HG02938 (cell line): ENCODE data around the gene ORC5.
"Not testable (repeated sequence)": the region's sequence is repeated elsewhere in the genome, so short reads cannot be mapped to it uniquely, and the experiment has no call there.

ENCODE experiments used
- ATAC-seq: cut with Tn5 transposase; IDR thresholded peaks from one replicate; pipeline ENCODE4 v1.9.1; 2021; ENCODE audit warnings: mild to moderate bottlenecking, moderate library complexity; ENCODE audit not compliant: unreplicated experiment

Gene ORC5

DNA sequence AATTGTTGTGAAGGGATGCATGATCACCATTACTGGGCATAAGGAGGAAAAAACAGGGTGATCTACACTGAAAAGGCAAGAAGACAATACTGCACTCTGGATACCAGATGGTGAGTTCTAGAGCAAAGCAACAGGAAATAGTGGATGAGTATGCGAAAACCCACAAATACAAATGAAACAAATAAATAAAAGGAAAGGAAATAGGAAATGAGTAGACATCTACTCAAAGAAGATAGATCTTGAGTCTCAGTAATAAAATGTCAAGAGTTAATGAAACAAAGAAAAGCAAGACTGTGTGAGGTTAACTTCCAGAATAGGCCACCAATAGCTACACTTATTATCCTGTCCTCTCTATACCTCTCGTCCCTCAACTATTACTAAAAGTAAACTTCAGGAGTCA is 11.7 kb downstream of the ORC5 start:
- ATAC-seq = no peak

GRCh38 chr7:104192434-104192833 is 15.4 kb downstream of the ORC5 start:
- no peak for ATAC-seq

- no peak for ATAC-seq
Measured at GRCh38 chr7:104185346-104185745, 22.5 kb downstream of the ORC5 start.

DNA sequence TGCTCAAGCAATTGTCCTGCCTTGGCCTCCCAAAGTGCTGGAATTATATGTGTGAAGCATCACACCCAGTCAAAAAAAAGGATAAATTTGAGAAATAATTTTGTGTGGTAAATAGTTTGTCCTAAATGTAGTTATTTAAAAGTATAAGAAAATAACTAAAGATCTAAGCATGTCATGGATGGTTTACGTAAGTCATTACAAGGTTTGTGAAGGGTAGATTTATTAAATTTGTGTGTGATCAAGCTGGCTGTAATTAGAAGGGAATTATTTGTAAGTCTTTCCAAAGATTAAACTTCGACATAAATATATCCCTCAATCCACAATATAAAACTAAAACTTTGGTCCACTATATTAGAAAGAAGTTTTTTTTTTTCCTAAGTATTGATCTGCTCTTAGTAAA is 28.6 kb downstream of the ORC5 start:
- ATAC-seq = no peak

GRCh38 chr7:104177565-104178083 is 30.2 kb downstream of the ORC5 start:
- ATAC-seq = not testable (repeated sequence)

DNA sequence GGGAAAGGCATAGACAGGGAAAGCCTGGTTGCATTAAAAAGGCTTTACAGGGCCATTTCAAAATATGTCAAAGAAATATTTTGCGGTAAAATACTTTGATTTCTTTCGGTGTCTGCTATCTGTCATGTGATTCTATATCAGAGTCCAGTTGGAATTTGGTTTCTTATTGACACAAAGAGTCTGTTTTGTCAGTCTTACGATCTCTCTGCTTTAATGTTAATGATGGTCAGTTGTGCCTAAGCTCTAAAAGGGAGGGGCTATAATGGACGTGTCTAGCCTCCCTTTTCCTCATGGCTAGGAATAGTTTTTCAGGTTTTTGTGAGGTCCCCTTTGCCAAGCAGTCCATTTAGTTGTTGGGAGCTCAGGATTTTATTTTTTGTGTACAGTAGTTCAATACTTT is 31.5 kb downstream of the ORC5 start:
- ATAC-seq = no peak

DNA sequence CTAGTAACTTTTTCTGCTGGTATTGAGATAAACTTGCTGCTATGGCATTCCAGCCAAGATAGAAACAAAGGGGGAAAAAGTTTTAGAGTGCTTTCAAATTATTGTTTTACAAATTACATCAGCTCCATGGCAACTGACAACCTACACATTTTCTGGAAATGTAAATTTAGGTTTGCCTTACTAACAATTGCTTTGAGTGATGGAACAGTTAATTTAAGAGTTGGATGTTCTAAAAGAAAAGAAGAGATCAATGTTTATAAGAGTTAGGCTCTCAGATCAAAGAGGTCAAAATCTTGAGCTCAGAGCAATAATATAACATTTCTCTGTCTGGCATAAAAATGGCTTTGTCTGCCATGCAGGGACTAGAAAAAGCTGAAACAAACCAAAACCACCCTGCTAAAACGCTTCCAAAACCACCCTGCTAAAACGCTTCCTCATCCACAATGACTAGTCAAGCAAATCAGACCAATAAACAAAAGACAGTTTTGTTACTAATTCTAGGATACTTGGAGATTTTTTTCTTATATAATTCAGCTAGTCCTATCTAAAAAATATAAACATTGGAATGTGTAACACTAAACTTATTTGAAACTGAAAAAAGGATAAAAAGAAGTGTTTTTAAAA is 32.3 kb downstream of the ORC5 start:
- ATAC-seq = no peak

DNA sequence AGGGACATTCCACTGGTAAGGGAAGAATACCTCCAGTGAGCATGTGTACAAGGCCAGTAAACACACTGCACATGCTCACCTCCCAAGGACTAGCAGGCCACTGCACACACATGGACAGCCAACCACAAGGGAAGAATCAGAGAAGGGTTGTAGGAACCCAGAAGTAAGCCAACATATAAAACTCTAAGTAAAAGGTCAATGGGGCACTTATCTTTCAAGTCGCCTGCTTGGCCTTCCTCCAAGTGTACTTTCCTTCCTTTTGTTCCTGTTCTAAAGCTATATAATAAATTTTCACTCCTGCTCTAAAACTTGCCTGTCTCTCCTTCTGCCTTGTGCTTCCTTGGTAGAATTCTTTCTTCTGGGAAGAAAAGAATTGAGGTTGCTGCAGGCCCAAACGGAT is 33.0 kb downstream of the ORC5 start:
- no peak for ATAC-seq

DNA sequence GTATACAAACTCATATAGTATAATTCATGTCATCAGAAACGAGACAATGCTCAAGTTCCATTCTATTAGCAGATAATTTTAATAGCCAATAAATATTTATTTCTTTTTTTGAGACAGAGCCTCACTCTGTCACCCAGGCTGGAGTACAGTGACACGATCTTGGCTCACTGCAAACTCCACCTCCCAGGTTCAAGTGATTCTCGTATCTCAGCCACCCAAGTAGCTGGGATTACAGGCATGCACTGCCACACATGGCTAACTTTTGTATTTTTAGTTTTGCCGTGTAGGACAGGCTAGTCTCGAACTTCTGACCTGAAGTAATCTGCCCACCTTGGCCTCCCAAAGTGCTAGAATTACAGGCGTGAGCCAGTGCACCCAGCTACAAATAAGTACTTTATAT is 45.7 kb downstream of the ORC5 start:
- no peak for ATAC-seq

DNA sequence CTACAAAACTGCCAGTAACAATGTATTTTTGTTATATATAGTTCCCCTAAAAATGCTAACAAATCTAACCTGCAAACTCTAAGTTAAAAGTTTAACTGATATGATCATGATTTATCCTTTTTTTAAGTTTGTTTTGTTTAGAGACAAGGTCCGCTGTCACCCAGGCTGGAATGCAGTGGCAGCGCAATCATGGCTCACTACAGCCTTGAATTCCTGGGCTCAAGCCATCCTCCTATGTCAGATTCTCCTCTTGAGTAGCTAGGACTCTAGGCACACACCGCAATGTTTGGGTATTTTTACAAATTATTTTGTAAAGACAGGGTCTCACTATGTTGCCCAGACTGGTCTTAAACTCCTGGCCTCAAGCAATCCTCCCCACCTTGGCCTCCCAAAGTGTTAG is 46.6 kb downstream of the ORC5 start:
- no peak for ATAC-seq

GRCh38 chr7:104160375-104160774 is 47.4 kb downstream of the ORC5 start:
- ATAC-seq = no peak

DNA sequence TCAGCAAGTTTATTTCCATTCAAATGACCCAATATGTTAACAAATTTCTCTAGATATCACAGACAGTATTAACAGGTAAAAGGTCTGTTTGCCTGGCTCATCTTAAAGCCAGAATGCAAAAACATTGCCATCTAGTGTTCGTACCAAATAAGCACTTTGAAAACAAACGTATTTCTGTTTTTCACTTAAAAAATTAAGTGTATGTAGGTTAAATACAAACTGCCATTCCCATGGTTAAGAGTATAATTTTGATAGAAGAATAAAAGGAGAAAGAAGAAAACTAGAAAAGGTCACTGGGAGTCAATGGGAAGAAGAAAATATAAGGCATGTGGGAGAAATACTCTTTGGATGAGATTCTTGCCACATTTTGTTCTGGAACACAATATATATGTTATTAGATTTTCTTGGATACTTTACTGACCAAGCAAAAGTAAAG is 51.0 kb downstream of the ORC5 start:
- ATAC-seq = peak; percentile 45

- ATAC-seq = no peak
Measured at GRCh38 chr7:104153287-104153686, 54.5 kb downstream of the ORC5 start.

DNA sequence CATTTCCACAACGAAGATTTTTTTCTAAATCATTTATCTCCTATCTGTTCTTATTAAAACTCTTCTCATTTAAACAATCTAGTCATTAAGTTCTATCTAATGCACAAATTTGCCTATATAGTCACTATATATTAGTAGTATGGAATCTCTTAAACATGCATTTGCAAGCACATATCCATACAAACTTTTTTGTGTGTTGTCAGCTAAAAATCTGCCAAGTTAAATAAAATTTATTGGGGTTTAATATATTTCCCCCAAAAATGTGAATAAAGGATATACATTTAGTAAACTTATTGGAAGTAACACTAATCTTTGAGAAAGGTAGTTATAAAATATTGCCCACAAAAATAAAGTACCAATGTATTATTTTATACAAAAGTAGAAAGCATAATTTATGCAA is 55.3 kb downstream of the ORC5 start:
- ATAC-seq = no peak

- ATAC-seq = no peak
Measured at GRCh38 chr7:104150470-104150869, 57.3 kb downstream of the ORC5 start.

DNA sequence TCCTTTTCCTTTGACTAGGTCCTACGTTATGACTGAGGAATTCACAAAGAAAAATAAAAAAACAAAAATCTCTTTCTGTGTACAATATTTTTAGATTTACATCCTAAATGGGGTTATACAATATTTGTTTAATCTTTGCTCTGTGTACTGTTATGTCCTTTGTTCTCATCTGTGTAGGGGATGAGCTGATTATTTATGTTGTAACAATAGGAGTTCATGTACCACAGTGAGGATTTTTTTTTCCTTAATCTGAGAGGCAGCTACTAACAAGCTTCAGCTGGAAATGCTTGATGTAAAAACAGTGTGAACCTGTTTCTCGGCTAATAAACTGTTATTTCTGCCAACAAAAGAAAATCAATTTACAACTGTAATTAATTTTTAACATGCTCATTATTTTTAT is 58.0 kb downstream of the ORC5 start:
- ATAC-seq = no peak

DNA sequence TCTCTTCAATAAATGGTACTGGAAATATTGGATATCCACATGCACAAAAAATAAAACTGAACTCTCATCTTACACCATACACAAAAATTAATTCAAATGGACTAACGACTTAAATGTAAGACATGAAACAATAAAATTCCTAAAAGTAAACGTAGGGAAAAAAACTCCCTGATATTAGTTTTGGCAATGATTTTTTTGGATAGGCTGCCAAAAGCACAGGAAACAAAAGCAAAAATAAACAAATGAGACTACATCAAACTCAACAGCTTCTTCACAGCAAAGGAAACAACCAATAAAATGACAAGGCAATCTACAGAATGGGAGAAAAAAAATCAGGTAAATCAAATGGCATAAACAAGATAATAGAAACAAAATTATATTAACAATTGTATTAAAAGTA is 65.7 kb downstream of the ORC5 start:
- ATAC-seq = no peak

- ATAC-seq = no peak
Measured at GRCh38 chr7:104137971-104138370, 69.8 kb downstream of the ORC5 start.

GRCh38 chr7:104137511-104137910 is 70.3 kb downstream of the ORC5 start:
- ATAC-seq = no peak

DNA sequence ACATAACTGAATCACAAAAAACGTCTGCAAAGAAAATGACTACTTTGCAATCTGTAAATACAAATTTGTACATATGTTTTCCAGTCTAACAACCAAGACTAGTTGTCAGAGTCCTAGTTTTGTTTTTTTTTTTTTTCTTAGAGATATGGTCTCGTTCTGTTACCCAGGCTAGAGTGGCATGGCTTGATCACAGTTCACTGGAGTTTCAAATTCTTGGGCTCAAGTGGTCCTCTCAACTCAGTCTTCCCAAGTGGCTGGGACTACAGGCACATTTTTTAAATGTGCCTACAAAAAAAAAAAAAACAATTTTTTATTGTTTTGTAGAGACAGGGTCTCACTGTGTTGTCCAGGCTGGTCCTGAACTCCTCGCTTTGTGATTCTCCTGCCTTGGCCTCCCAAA is 70.8 kb downstream of the ORC5 start:
- no peak for ATAC-seq

GRCh38 chr7:104136561-104136960 is 71.3 kb downstream of the ORC5 start:
- no peak for ATAC-seq

- ATAC-seq = no peak
Measured at GRCh38 chr7:104135760-104136558, 71.9 kb downstream of the ORC5 start.
